Stimulated activated CD8-positive, alpha-beta memory T cell treated with anti-CD3 and anti-CD28 coated beads, Interleukin-2, amount 100 ng/mL, for 1 hour (primary cell): ENCODE data around the gene C8A.

Source experiments
- DNase-seq, 2 donors: peaks; one replicate each; pipeline ENCODE4 v3.0.0-alpha.2; 2020; ENCODE audit warnings: low read depth in 2 of 2

The C8A gene

GRCh38 chr1:56894014-56894413 lies 39.4 kb downstream of the C8A start:
- no peak for DNase-seq

GRCh38 chr1:56897150-56898004 lies 42.8 kb downstream of the C8A start:
- DNase-seq, result no peak

- no peak for DNase-seq
These were observed 43.4 kb downstream of the C8A start for GRCh38 chr1:56898005-56898373.

GRCh38 chr1:56898879-56899278 lies 44.3 kb downstream of the C8A start:
- no peak for DNase-seq

GRCh38 chr1:56901716-56902115 lies 47.1 kb downstream of the C8A start:
- DNase-seq, result no peak

- DNase-seq, result no peak
These were observed 49.2 kb downstream of the C8A start for GRCh38 chr1:56903778-56904177.

GRCh38 chr1:56904663-56905397 lies 50.2 kb downstream of the C8A start:
- DNase-seq, result no peak

GRCh38 chr1:56905667-56906066 lies 51.1 kb downstream of the C8A start:
- DNase-seq, result no peak

- DNase-seq, result no peak
These were observed 54.1 kb downstream of the C8A start for GRCh38 chr1:56908619-56909221.

- DNase-seq, result no peak
These were observed 55.9 kb downstream of the C8A start for GRCh38 chr1:56910441-56910985.

GRCh38 chr1:56911098-56911938 lies 56.7 kb downstream of the C8A start:
- DNase-seq, result no peak

- no peak for DNase-seq
These were observed 57.7 kb downstream of the C8A start for GRCh38 chr1:56912325-56912724.

- no peak for DNase-seq
These were observed 61.4 kb downstream of the C8A start for GRCh38 chr1:56915960-56916359.

GRCh38 chr1:56916630-56917029 lies 62.0 kb downstream of the C8A start:
- DNase-seq, result no peak

GRCh38 chr1:56917356-56917755 lies 62.8 kb downstream of the C8A start:
- DNase-seq, result no peak

GRCh38 chr1:56920591-56921001 lies 66.0 kb downstream of the C8A start:
- DNase-seq, result no peak

GRCh38 chr1:56921479-56921878 lies 66.9 kb downstream of the C8A start:
- no peak for DNase-seq

GRCh38 chr1:56922070-56922469 lies 67.5 kb downstream of the C8A start:
- DNase-seq, result no peak

- DNase-seq, result no peak
These were observed 67.9 kb downstream of the C8A start for GRCh38 chr1:56922507-56922906.

GRCh38 chr1:56923201-56923600 lies 68.6 kb downstream of the C8A start:
- no peak for DNase-seq

- DNase-seq, result no peak
These were observed 69.5 kb downstream of the C8A start for GRCh38 chr1:56924116-56924515.

- no peak for DNase-seq
These were observed 70.6 kb downstream of the C8A start for GRCh38 chr1:56925193-56925592.
